ENCODE data around the gene RABL6.
"Not testable (repeated sequence)": the region's sequence is repeated elsewhere in the genome, so short reads cannot be mapped to it uniquely, and the experiment has no call there.

The RABL6 gene

GRCh38 chr9:136807281-136808074 is at the start of gene RABL6:
Gene RABL6 (plus strand): TSS chr9:136807948. CDS start chr9:136808197, 249 bp downstream.
- peak; percentile 81 for DNase-seq (ENCODE audit: insufficient read length, low spot score)
- peak; percentile 28 for FAIRE-seq

GRCh38 chr9:136759001-136759400 is 48.7 kb upstream of the RABL6 start:
- no peak for DNase-seq (ENCODE audit: insufficient read length, low spot score)
- no peak for FAIRE-seq

- FAIRE-seq: no peak
- DNase-seq (ENCODE audit: insufficient read length, low spot score): no peak
These were observed 48.1 kb upstream of the RABL6 start for GRCh38 chr9:136759436-136760325.

GRCh38 chr9:136760424-136760823 is 47.3 kb upstream of the RABL6 start:
- DNase-seq (ENCODE audit: insufficient read length, low spot score) (no peak), FAIRE-seq (no peak)

GRCh38 chr9:136760834-136761544 is 46.8 kb upstream of the RABL6 start:
- peak; percentile 62 for FAIRE-seq
- peak; percentile 72 for DNase-seq (ENCODE audit: insufficient read length, low spot score)

GRCh38 chr9:136761545-136761981 is 46.2 kb upstream of the RABL6 start:
- FAIRE-seq: no peak
- no peak for DNase-seq (ENCODE audit: insufficient read length, low spot score)

- DNase-seq (ENCODE audit: insufficient read length, low spot score) (no peak), FAIRE-seq (no peak)
These were observed 45.5 kb upstream of the RABL6 start for GRCh38 chr9:136762221-136762691.

- DNase-seq (ENCODE audit: insufficient read length, low spot score) (no peak), FAIRE-seq (no peak)
These were observed 44.7 kb upstream of the RABL6 start for GRCh38 chr9:136762915-136763648.

GRCh38 chr9:136763649-136764035 is 44.1 kb upstream of the RABL6 start:
- DNase-seq (ENCODE audit: insufficient read length, low spot score) (no peak), FAIRE-seq (no peak)

GRCh38 chr9:136764301-136764891 is 43.4 kb upstream of the RABL6 start, which contains the start of gene LCN15:
Gene LCN15 (minus strand): TSS chr9:136764518. CDS start chr9:136764488, 30 bp downstream.
- no peak for DNase-seq (ENCODE audit: insufficient read length, low spot score)
- no peak for FAIRE-seq

GRCh38 chr9:136765041-136765440 is 42.7 kb upstream of the RABL6 start:
- DNase-seq (ENCODE audit: insufficient read length, low spot score): no peak
- FAIRE-seq: no peak

- DNase-seq (ENCODE audit: insufficient read length, low spot score); FAIRE-seq: not testable (repeated sequence)
These were observed 41.9 kb upstream of the RABL6 start for GRCh38 chr9:136765745-136766409.

- DNase-seq (ENCODE audit: insufficient read length, low spot score); FAIRE-seq: not testable (repeated sequence)
These were observed 41.2 kb upstream of the RABL6 start for GRCh38 chr9:136766410-136767120.

- no peak for DNase-seq (ENCODE audit: insufficient read length, low spot score)
- no peak for FAIRE-seq
These were observed 38.0 kb upstream of the RABL6 start for GRCh38 chr9:136769710-136770191.

- FAIRE-seq (no peak), DNase-seq (ENCODE audit: insufficient read length, low spot score) (no peak)
These were observed 35.8 kb upstream of the RABL6 start for GRCh38 chr9:136771907-136772415.

- DNase-seq (ENCODE audit: insufficient read length, low spot score): no peak
- no peak for FAIRE-seq
These were observed 34.2 kb upstream of the RABL6 start for GRCh38 chr9:136773386-136774044.

GRCh38 chr9:136774416-136775045 is 33.2 kb upstream of the RABL6 start:
- FAIRE-seq (no peak), DNase-seq (ENCODE audit: insufficient read length, low spot score) (no peak)
